Aorta (tissue), 5 donors: ENCODE data around the gene IFI30. TPM values are rescaled to one million over a fixed set of nuclear protein-coding genes. Genes with fewer than 3 reads are reported as not detected.
A peak's percentile ranks its signal among the peaks of the same experiment; 100 is the strongest.
"Not testable (repeated sequence)": the region's sequence is repeated elsewhere in the genome, so short reads cannot be mapped to it uniquely, and the experiment has no call there.

ENCODE experiments used
- ATAC-seq: fragments of 200-7000 bp; cut with Tn5 transposase; one replicate; pipeline ENCODE4 v1.9.1; 2022; ENCODE audit warnings: moderate library complexity; ENCODE audit not compliant: low FRiP score
- DNase-seq, 2 donors: peaks; one replicate each; pipeline ENCODE4 v3.0.0-alpha.2; 2020
- H3K27ac ChIP-seq, 2 donors: one replicate each; pipeline ENCODE4 v1.5.1; 2013; ENCODE audit warnings: low read length in 2 of 2, mild to moderate bottlenecking in 2 of 2, moderate library complexity in 2 of 2, control low read depth in 1 of 2, inconsistent platforms in 1 of 2, low read depth in 1 of 2
- H3K27me3 ChIP-seq, 2 donors: one replicate each; pipeline ENCODE4 v1.6.1; 2013; ENCODE audit warnings: control low read depth in 1 of 2, low read length in 1 of 2, mild to moderate bottlenecking in 1 of 2, moderate library complexity in 1 of 2; ENCODE audit not compliant: insufficient read depth in 2 of 2, control insufficient read depth in 1 of 2
- H3K36me3 ChIP-seq, 2 donors: one replicate each; pipeline ENCODE4 v1.6.1; 2013; ENCODE audit warnings: control low read depth in 1 of 2, low read length in 1 of 2, mild to moderate bottlenecking in 1 of 2; ENCODE audit not compliant: insufficient read depth in 2 of 2, control insufficient read depth in 1 of 2
- H3K4me1 ChIP-seq, 2 donors: one replicate each; pipeline ENCODE4 v1.6.1; 2013; ENCODE audit warnings: low read length in 2 of 2, control low read depth in 1 of 2, mild to moderate bottlenecking in 1 of 2, moderate library complexity in 1 of 2; ENCODE audit not compliant: insufficient read depth in 2 of 2, control insufficient read depth in 1 of 2
- H3K4me3 ChIP-seq, 2 donors: one replicate each; pipeline ENCODE4 v1.5.1; 2013; ENCODE audit warnings: low read length in 2 of 2, control low read depth in 1 of 2, mild to moderate bottlenecking in 1 of 2
- H3K9me3 ChIP-seq: one replicate; pipeline ENCODE4 v1.6.1; 2013; ENCODE audit warnings: mild to moderate bottlenecking, low read length; ENCODE audit not compliant: control insufficient read depth
- WGBS, 2 donors: extraction: QIAGEN DNeasy Blood & Tissue Kit; methylation state at CpG; one replicate each; pipeline ENCODE4 v1.1.7; 2013; 5-methylcytosine and 5-hydroxymethylcytosine counted together
- intact Hi-C, 2 donors: fragments of 100-400 bp; cut with DNase I; formaldehyde crosslinking; loops; one replicate each; pipeline versions ENCODE4 v1.14.2 to v1.15.0; 2022
- polyA plus RNA-seq, 2 donors: library from polyadenylated mRNA; stranded (reverse); fragments of 200-250 nt; gene quantifications; one replicate each; pipeline ENCODE4 v1.2.3, GENCODE V29; 2013
- total RNA-seq, 2 donors: library from RNA; stranded (reverse); fragmentation: NEBNext Ultra II Directional; extraction: Animal tissue kit (Norgen Biotek cat#: 25700); gene quantifications; one replicate each; pipeline ENCODE4 v1.2.1, GENCODE V29; 2021
- donor health status: healthy with polysubstance abuse.
- donor health status: Bipolar disorder and iron deficiency.
- donor health status: DM: no; HTN: no; CAD: no.
- donor health status: DM: no; HTN: no; CAD: no.
- donor health status: DM: yes; HTN: yes; CAD: no.

Gene IFI30
- total and polyA plus RNA-seq, 4 donors, result 35.0 to 107 (median 89.0) TPM

GRCh38 chr19:18206018-18206417 lies 32.4 kb downstream of the IFI30 start:
- no peak overlapping the region for H3K27ac ChIP-seq
- no peaks in the 10 kb centered on the region for H3K36me3 ChIP-seq

DNA sequence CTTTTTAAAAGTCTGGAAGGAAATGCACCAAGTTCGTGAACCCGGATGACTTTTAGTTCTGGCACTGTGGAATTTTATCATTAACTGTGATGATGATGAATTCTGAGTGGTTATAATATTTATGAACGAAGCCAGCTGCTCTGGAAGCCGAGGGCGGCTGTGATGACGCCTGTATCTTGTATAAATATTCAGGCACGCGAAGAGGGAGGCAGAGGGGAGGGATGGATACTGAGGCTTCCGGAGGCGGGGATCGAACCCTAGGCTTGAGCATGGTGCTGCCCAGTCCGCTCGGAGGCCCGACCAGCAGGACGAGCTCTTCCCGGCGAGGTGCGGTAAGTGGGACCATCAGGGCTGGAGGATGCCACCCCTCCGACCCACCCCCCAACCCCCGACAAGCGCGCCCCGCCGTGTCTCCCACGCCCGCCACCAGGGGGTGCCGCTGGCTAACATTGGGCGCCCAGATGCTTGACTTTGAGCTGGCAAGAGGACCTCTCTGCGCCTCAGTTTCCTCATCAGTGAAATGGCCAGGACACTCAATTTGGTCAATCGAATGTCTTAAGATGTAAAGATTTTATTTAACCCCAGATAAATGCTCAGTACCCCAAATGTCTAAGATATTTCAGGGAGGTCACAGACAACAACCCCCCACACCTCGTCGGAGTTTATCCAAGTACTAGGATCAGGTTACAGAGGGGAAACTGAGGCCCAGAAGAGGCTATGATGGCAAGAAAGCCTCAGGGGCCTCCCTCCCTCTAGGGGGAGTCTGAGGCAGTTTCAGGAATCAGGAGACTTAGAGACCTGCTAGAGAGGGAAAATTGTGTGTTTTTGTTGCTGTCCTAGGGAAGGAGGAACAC lies 34.7 kb downstream of the IFI30 start:
- no peak overlapping the region for H3K4me3 ChIP-seq
- H3K9me3 ChIP-seq, result no peaks in the 10 kb centered on the region
- H3K4me1 ChIP-seq, result peaks cover 0 to 3% of the 10 kb centered on the region in 2 donors
- intact Hi-C loops, result loop anchor here (5.0 to 10.0 kb wide), 3 partner anchors 44 to 206 kb away; partner anchors contain the start of genes LSM4 (in 1 of the 2) and SSBP4 (in 1 of the 2)
- WGBS, 2 donors, result 13% methylated on average over 32 of the region's 32 CpGs
- H3K36me3 ChIP-seq, result no peaks in the 10 kb centered on the region
- no peaks in the 10 kb centered on the region for H3K27me3 ChIP-seq
- ATAC-seq, result no peak
- H3K27ac ChIP-seq, result no peak overlapping the region
- DNase-seq, result peak; percentile 70 to 83

More at GRCh38 chr19:18206018-18206417, 32.4 kb downstream of the IFI30 start:
- intact Hi-C loops, result loop anchor here (5.0 to 10.0 kb wide), 3 partner anchors 46 to 209 kb away; partner anchors contain the start of genes LSM4 (in 1 of the 2) and SSBP4 (in 1 of the 2)
- Histone ChIP-seq H3K4me3 (no peak overlapping the region), H3K27me3 (no peaks in the 10 kb centered on the region), H3K4me1 (peaks cover 0 to 3% of the 10 kb centered on the region in 2 donors), H3K9me3 (no peaks in the 10 kb centered on the region)
- 92 to 94% methylated on average over 12 of the region's 12 CpGs for WGBS, 2 donors
- no peak for ATAC-seq
- no peak for DNase-seq

DNA sequence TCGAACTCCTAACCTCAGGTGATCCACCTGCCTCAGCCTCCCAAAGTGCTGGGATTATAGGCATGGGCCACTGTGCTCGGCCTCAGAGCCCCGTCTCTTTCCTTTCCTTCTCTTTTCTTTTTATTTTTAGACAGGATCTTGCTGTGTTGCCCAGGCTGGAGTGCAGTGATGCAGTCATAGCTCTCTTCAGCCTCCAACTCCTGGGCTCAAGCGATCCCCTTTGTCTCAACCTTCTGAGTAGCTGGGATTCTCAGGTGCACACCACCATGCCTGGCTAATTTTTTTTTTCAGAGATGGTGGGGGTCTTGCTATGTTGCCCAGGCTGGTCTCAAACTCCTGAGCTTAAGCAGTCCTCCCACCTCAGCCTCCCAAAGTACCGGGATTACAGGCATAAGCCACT lies 36.3 kb downstream of the IFI30 start:
- H3K36me3 ChIP-seq, H3K27ac ChIP-seq, DNase-seq, H3K4me1 ChIP-seq, H3K27me3 ChIP-seq, H3K9me3 ChIP-seq, H3K4me3 ChIP-seq, ATAC-seq: not testable (repeated sequence)
- WGBS, 2 donors, result 86 to 88% methylated on average over 5 of the region's 5 CpGs
- intact Hi-C loops, result loop anchor here (5.0 to 10.0 kb wide), 4 partner anchors 42 to 205 kb away; partner anchors contain the start of genes LSM4 (in 1 of the 2) and SSBP4 (in 1 of the 2)

- Histone ChIP-seq H3K36me3 (no peaks in the 10 kb centered on the region), H3K4me1 (no peaks in the 10 kb centered on the region), H3K9me3 (no peaks in the 10 kb centered on the region), H3K27ac (no peak overlapping the region), H3K4me3 (no peak overlapping the region), H3K27me3 (no peaks in the 10 kb centered on the region)
- intact Hi-C loops, result loop anchor here in 1 of 2 donors (10.0 kb wide), 1 partner anchor 123 kb away; no protein-coding TSS in a partner anchor
- ATAC-seq (no peak), DNase-seq (no peak)
- WGBS, 2 donors, result 88 to 90% methylated on average over 14 of the region's 14 CpGs
Observed at GRCh38 chr19:18211683-18212082, 38.1 kb downstream of the IFI30 start.

DNA sequence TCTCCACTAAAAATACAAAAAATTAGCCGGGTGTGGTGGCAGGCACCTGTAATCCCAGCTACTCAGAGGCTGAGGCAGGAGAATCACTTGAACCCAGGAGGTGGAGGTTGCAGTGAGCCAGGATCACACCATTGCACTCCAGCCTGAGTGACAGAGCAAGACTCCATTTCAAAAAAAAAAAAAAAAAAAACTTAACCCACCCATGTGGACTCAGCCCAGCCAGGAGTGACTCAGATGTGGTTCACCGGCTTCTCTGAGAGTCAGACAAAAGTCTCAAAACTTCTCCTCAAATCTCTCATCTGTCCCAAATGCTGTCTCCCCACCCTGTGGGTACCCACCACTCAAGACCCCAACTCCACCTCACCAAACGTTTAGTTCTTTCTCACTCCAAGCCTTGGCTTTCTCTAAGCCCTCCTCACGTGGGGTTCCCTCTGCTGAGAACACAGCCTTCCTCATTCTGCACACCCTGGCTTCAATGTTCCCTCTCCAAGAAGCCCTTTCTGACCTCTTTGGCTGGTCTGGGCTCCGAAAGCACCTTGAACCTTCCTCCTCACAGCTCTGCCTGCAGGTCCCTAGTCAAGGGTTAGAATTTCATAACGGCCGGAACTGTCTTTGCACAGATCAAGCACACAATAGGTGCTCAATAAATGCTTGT lies 41.3 kb downstream of the IFI30 start:
- Histone ChIP-seq H3K4me3 (no peak overlapping the region), H3K4me1 (no peaks in the 10 kb centered on the region), H3K27me3 (no peaks in the 10 kb centered on the region), H3K36me3 (no peaks in the 10 kb centered on the region), H3K9me3 (no peaks in the 10 kb centered on the region), H3K27ac (no peak overlapping the region)
- ATAC-seq (no peak), DNase-seq (no peak)
- intact Hi-C loops, result loop anchor here in 1 of 2 donors (10.0 kb wide), 1 partner anchor 120 kb away; no protein-coding TSS in a partner anchor
- WGBS, 2 donors, result 61 to 67% methylated on average over 7 of the region's 7 CpGs

GRCh38 chr19:18216789-18217188 lies 43.2 kb downstream of the IFI30 start:
- Histone ChIP-seq H3K4me1 (no peaks in the 10 kb centered on the region), H3K36me3 (no peaks in the 10 kb centered on the region), H3K27me3 (no peaks in the 10 kb centered on the region), H3K4me3 (no peak overlapping the region), H3K27ac (no peak overlapping the region), H3K9me3 (no peaks in the 10 kb centered on the region)
- DNase-seq, result no peak
- intact Hi-C loops, result loop anchor here in 1 of 2 donors (10.0 kb wide), 1 partner anchor 118 kb away; no protein-coding TSS in a partner anchor
- ATAC-seq, result no peak
- WGBS, 2 donors, result 95 to 96% methylated on average over 8 of the region's 8 CpGs

DNA sequence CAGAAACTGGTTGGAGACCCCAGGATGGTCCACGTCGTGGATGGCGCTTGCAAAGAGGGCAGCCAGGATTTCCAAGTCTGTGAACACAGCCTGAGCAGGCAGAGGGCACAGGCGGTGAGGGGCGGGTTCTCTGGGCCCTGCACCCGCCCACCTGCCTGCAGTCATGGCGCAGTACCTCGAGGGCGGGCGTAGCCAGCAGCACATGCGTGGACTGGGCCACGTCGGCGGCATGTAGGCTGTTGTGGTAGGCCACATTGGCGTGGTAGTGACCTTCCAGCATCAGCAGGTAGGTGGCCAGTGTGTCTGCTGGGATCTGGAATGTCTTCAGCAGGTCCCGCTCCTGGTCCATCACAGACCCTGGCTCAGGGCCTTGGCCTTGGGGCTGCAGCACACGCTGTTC lies 44.5 kb downstream of the IFI30 start:
- intact Hi-C loops, result loop anchor here in 1 of 2 donors (10.0 kb wide), 1 partner anchor 117 kb away; no protein-coding TSS in a partner anchor
- no peaks in the 10 kb centered on the region for H3K9me3 ChIP-seq
- no peak overlapping the region for H3K27ac ChIP-seq
- no peak for ATAC-seq
- no peaks in the 10 kb centered on the region for H3K4me1 ChIP-seq
- no peaks in the 10 kb centered on the region for H3K36me3 ChIP-seq
- WGBS, 2 donors, result 88 to 89% methylated on average over 17 of the region's 17 CpGs
- H3K27me3 ChIP-seq, result no peaks in the 10 kb centered on the region
- DNase-seq, result no peak
- no peak overlapping the region for H3K4me3 ChIP-seq

DNA sequence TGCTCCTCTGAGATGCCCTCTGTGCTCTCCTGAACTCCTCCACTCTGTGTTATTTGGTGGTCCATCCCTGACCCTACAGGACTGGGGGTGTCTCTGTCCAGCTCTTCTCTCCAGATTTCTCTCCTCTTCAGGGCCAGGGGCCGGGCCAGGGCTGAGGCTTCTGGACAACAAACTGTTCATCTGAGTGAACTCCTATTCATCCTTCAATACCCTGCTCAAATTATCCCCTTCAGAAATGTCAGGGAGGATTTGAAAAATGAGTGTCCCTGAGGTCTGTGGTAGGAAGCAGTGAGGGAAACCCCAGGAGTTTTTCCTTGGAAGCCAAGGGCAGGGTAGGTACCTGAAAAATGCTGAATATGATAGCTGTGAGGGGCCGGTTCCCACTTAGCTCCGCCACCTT lies 45.0 kb downstream of the IFI30 start:
- no peaks in the 10 kb centered on the region for H3K4me1 ChIP-seq
- no peak overlapping the region for H3K27ac ChIP-seq
- no peaks in the 10 kb centered on the region for H3K36me3 ChIP-seq
- no peak for ATAC-seq
- H3K9me3 ChIP-seq, result no peaks in the 10 kb centered on the region
- no peak for DNase-seq
- WGBS, 2 donors, result 92 to 93% methylated on average over 3 of the region's 3 CpGs
- H3K4me3 ChIP-seq, result no peak overlapping the region
- intact Hi-C loops, result loop anchor here in 1 of 2 donors (10.0 kb wide), 1 partner anchor 116 kb away; no protein-coding TSS in a partner anchor
- H3K27me3 ChIP-seq, result no peaks in the 10 kb centered on the region
